ENCODE measurements around the gene DCPS.
"Not testable (repeated sequence)": the region's sequence is repeated elsewhere in the genome, so short reads cannot be mapped to it uniquely, and the experiment has no call there.

The DCPS gene

DNA sequence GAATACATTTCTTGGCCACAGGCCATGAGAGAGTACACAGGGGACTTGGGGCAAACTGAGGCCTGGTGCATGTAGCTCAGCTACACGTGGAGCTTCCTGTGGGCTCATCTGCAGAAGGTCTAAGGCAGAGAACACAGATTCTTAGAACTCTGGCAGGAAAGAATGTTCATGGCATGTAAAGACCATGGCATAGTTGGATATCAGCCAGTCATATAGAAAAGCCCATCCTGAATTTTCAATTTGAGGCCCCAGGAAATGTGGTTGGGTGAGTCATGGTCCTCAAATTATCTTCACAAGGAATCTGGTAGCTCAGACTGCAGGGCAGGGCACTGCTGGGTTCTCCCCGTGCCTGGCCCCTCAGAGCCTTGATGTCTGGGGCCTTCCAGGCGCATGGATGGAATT, 37.9 kb downstream of the DCPS start:
- Histone ChIP-seq H3K4me3 (ENCODE audit: low read length) (no peak overlapping the region), H3K9ac (ENCODE audit: low read length) (no peak overlapping the region), H3K9me3 (ENCODE audit: control insufficient read depth, low read length) (no peaks in the 10 kb centered on the region), H3K36me3 (ENCODE audit: control insufficient read depth, insufficient read depth, low read length) (no peaks in the 10 kb centered on the region), H3K4me1 (ENCODE audit: control insufficient read depth, insufficient read depth, low read length) (peaks cover 23% of the 10 kb centered on the region), H3K27me3 (ENCODE audit: control insufficient read depth, insufficient read depth, low read length) (no peaks in the 10 kb centered on the region)

DNA sequence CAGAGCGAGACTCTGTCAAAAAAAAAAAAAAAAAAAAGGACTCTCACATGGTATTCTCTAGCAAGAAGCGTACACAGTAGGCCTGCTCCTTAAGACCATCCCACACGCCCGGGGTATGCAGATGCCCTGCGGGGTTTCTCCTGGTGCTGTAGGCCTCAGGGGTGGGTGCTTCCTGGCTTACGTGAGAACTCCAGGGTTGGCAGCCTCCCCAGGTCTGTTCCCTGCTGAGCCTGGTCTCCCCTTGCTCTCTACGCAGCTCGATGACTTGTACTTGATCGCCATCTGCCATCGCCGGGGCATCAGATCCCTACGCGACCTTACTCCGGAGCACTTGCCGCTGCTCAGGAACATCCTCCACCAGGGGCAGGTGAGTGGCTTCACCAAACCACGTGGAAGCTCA, 39.2 kb downstream of the DCPS start:
- peaks cover 25% of the 10 kb centered on the region for H3K4me1 ChIP-seq (ENCODE audit: control insufficient read depth, insufficient read depth, low read length)
- H3K36me3 ChIP-seq (ENCODE audit: control insufficient read depth, insufficient read depth, low read length) = no peaks in the 10 kb centered on the region
- no peak overlapping the region for H3K9ac ChIP-seq (ENCODE audit: low read length)
- no peaks in the 10 kb centered on the region for H3K9me3 ChIP-seq (ENCODE audit: control insufficient read depth, low read length)
- no peaks in the 10 kb centered on the region for H3K27me3 ChIP-seq (ENCODE audit: control insufficient read depth, insufficient read depth, low read length)
- no peak overlapping the region for H3K4me3 ChIP-seq (ENCODE audit: low read length)

DNA sequence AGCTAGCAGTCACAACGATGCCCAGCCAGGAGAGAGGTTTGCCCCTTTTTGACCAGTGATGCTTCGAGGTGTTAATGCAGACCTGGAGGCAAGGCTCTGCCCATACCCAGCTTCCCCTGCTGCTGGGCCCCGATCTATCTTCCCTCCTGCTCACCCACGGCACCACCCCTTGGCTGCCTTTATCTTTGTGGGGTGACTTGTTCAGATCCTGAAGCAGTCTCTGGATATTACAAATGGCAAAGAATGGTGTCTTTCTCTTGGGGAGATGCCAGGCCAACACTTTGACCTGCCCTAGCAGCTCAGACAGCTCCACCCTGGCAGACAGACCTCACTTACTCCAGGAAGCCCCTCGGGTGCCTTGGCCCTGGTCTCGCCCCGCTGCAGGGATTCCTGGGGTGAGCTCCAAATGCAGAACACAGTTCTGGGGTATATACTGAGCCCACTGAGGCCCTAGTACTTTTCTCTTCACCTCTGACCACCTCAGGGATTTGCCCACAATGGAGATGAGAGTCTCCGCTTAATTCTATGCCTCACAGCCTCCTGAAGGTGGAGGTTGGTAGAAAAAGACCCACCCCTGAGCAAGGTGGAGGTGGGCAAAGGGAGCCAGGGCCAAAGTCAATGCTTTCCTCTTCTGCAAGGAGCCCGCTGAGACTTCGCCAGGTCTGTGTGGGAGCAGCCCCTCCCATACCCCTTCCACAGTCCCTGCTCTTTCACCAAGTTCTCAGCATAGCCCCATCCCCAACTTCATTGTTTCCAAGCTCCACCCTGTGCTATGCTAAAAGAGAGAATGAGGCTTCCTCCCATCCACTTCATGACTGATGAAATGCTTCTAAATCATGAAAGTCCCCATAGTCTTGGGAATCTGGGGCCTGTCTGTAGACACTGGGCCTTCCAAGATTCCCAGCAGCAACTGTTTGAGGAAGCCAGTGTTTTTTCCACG, 40.6 kb downstream of the DCPS start:
- Histone ChIP-seq H3K9ac (ENCODE audit: low read length) (no peak overlapping the region), H3K36me3 (ENCODE audit: control insufficient read depth, insufficient read depth, low read length) (no peaks in the 10 kb centered on the region), H3K27me3 (ENCODE audit: control insufficient read depth, insufficient read depth, low read length) (no peaks in the 10 kb centered on the region), H3K4me3 (ENCODE audit: low read length) (no peak overlapping the region), H3K9me3 (ENCODE audit: control insufficient read depth, low read length) (no peaks in the 10 kb centered on the region), H3K4me1 (ENCODE audit: control insufficient read depth, insufficient read depth, low read length) (peaks cover 23% of the 10 kb centered on the region)

DNA sequence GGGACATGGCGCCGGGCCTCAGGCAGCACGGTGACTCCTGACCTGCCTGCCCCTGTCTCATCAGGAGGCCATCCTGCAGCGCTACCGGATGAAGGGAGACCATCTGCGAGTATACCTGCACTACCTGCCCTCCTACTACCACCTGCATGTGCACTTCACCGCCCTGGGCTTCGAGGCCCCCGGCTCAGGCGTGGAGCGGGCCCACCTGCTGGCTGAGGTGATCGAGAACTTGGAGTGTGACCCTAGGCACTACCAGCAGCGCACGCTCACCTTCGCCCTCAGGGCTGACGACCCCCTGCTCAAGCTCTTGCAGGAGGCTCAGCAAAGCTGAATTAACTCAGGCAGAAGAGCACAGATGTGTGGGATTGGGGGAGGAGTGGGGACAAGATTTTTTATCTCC, 41.4 kb downstream of the DCPS start:
- Histone ChIP-seq H3K9me3 (ENCODE audit: control insufficient read depth, low read length) (no peaks in the 10 kb centered on the region), H3K36me3 (ENCODE audit: control insufficient read depth, insufficient read depth, low read length) (no peaks in the 10 kb centered on the region), H3K4me3 (ENCODE audit: low read length) (no peak overlapping the region), H3K27me3 (ENCODE audit: control insufficient read depth, insufficient read depth, low read length) (no peaks in the 10 kb centered on the region), H3K9ac (ENCODE audit: low read length) (no peak overlapping the region), H3K4me1 (ENCODE audit: control insufficient read depth, insufficient read depth, low read length) (peaks cover 18% of the 10 kb centered on the region)

DNA sequence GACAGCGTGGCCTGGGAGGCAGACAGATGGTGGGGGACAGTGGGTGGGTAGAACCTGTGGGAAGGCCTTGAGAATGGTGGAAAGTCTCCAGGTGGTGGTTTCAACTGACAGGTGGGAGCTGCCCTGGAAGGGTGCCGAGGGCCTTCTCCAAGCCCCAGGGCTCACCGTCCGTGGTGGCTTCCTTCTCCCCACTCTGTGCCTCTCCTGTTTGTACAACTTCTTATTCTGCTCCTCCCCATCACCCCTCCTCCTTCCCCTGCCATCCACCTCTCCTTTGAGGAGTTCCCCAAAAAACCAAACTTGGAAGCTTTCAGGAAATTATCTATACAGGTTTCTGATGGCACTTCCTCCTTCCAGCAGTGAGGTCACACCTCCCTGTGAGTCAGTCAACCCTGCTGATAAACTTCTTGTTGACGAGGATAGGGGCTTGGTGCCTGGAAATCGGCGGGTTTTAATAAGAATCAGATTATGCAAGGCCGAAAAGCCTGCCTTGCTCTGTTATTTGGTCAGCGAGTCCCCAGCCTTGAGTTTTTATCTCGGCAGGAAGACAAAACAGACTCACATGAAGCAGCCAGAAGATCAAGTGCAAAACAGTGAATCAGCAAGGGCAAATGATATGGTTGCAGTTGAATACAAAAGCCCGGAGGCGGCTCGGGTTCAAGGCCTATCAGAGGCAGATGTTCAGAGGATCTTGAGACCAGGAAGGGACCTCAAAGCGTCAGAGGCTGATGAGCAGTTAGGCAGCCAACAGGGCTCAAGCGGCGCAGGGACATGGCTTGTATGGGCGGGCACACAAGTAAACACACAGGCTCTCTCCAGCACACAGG, 42.1 kb downstream of the DCPS start:
- Histone ChIP-seq H3K4me3 (ENCODE audit: low read length) (no peak overlapping the region), H3K9ac (ENCODE audit: low read length) (peak overlapping the region; percentile 27), H3K36me3 (ENCODE audit: control insufficient read depth, insufficient read depth, low read length) (no peaks in the 10 kb centered on the region), H3K27me3 (ENCODE audit: control insufficient read depth, insufficient read depth, low read length) (no peaks in the 10 kb centered on the region), H3K4me1 (ENCODE audit: control insufficient read depth, insufficient read depth, low read length) (peaks cover 18% of the 10 kb centered on the region), H3K9me3 (ENCODE audit: control insufficient read depth, low read length) (no peaks in the 10 kb centered on the region)

DNA sequence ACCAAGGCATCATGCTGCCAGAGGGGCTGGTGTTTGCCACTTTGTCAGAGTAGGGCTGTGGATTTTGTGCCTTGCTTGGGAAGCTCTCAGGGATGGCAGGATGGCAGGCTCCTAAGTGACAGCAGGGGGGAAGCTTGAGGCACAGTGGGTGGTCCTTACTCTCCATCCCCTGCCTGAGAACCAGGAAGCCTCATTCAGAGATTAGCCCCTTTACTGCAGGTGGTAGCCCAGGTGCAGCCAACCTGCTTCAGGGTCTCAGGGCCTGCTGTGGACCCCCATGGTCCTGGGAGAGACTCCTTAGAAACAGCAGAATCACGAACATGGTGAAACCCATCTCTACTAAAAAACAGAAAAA, 42.7 kb downstream of the DCPS start:
- no peak overlapping the region for H3K9ac ChIP-seq (ENCODE audit: low read length)
- no peaks in the 10 kb centered on the region for H3K27me3 ChIP-seq (ENCODE audit: control insufficient read depth, insufficient read depth, low read length)
- no peaks in the 10 kb centered on the region for H3K36me3 ChIP-seq (ENCODE audit: control insufficient read depth, insufficient read depth, low read length)
- H3K4me3 ChIP-seq (ENCODE audit: low read length) = no peak overlapping the region
- H3K9me3 ChIP-seq (ENCODE audit: control insufficient read depth, low read length) = no peaks in the 10 kb centered on the region
- peaks cover 18% of the 10 kb centered on the region for H3K4me1 ChIP-seq (ENCODE audit: control insufficient read depth, insufficient read depth, low read length)

DNA sequence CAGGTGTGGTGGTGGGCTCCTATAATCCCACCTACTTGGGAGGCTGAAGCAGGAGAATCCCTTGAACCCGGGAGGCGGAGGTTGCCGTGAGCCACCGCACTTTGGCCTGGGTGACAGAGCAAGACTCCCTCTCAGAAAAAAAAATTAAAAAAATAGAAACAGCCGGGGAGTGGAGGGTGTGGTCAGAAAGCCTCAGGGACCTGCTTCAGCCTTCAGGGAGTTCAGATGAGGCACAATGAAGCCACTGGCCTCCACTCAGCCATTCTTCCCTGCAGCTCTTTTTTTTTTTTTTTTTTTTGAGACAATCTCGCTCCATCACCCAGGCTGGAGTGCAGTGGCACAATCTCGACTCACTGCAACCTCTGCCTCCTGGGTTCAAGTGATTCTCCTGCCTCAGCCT, 43.1 kb downstream of the DCPS start:
- not testable (repeated sequence) for H3K4me3 ChIP-seq (ENCODE audit: low read length); H3K36me3 ChIP-seq (ENCODE audit: control insufficient read depth, insufficient read depth, low read length); H3K27me3 ChIP-seq (ENCODE audit: control insufficient read depth, insufficient read depth, low read length); H3K9me3 ChIP-seq (ENCODE audit: control insufficient read depth, low read length); H3K9ac ChIP-seq (ENCODE audit: low read length)
- peaks cover 18% of the 10 kb centered on the region for H3K4me1 ChIP-seq (ENCODE audit: control insufficient read depth, insufficient read depth, low read length)

DNA sequence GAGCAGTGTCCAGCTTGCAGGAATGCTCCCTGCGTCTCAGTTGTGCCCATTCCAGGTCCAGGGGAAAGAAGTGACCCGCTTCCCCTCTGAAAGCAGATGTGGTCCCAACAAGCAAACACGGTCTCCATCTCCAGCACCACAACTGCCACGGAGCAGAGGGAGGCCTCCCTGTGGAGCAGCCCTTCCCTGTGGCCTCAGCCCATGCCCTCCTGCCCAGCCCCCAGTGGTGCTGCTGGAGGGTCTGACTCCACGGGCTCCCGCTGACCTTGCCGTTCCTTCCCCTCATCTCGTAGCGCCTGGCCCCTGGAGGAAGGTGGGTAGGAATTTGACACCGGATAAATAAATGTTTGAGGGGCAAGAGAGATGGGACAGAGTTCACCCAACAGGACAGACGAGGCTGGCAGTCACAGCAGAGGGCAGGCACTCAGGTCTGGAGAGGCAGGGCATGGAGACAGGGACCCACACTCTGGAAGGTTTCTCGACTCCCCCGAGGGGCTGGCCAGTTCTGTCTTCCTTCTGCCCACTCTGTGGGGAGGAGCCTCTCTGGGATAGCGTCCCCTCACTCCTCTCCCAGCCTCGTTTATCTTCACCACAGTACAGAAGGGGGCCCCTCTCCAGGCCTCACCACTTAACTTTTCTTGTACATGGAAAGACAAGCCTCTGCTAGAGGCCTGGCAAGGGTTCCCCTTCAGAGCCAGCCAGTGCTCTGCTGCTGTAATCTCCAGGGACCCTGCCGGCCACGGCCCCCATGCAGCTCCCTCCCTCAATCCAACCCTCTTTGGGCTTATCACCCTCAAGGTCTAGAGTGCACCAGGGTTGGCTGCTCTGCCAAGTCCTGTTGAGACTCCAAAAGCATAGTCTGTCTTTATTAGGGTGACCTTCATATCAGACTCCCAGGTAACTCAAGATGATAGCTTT, 44.1 kb downstream of the DCPS start:
- no peaks in the 10 kb centered on the region for H3K36me3 ChIP-seq (ENCODE audit: control insufficient read depth, insufficient read depth, low read length)
- no peak overlapping the region for H3K9ac ChIP-seq (ENCODE audit: low read length)
- peaks cover 21% of the 10 kb centered on the region for H3K4me1 ChIP-seq (ENCODE audit: control insufficient read depth, insufficient read depth, low read length)
- H3K9me3 ChIP-seq (ENCODE audit: control insufficient read depth, low read length) = no peaks in the 10 kb centered on the region
- no peak overlapping the region for H3K4me3 ChIP-seq (ENCODE audit: low read length)
- H3K27me3 ChIP-seq (ENCODE audit: control insufficient read depth, insufficient read depth, low read length) = no peaks in the 10 kb centered on the region

DNA sequence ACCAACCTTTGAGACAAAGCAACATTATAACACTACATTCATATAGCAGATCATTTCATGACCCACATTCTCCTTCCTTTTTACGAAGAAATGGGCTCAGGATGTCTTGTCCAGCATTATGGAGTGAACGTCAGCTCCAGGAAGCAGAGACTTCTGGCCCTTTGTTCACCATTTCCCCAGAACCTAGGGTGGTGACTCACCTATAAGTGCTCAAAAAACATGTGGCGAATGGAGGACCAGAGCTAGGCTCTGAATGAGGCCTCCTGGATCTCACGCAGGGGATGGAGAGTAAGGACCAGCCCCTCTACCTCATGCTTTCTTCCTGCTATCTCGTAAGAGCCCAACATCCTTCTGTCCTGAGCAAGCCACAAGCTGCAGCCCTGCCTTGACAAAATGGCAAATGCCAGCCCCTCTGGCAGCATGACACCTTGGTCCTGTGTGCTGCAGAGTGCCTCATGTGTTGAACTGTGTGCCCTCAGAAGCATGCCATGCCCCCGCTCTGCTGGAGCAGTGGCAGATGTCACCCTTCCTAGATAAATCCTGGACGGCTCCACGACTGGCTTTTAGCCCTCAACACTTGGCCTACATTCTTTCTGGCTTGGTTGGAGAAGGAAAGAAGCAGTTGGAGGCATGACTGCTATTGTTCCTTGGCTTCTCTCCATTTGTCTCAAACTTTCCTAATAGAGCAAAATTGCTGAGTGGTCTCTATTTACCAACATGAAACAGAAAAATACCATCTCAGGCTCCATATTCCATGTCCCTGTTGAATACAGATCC, 45.1 kb downstream of the DCPS start:
- H3K36me3 ChIP-seq (ENCODE audit: control insufficient read depth, insufficient read depth, low read length) = no peaks in the 10 kb centered on the region
- no peaks in the 10 kb centered on the region for H3K27me3 ChIP-seq (ENCODE audit: control insufficient read depth, insufficient read depth, low read length)
- no peak overlapping the region for H3K9ac ChIP-seq (ENCODE audit: low read length)
- H3K9me3 ChIP-seq (ENCODE audit: control insufficient read depth, low read length) = no peaks in the 10 kb centered on the region
- H3K4me3 ChIP-seq (ENCODE audit: low read length) = no peak overlapping the region
- H3K4me1 ChIP-seq (ENCODE audit: control insufficient read depth, insufficient read depth, low read length) = peaks cover 21% of the 10 kb centered on the region

DNA sequence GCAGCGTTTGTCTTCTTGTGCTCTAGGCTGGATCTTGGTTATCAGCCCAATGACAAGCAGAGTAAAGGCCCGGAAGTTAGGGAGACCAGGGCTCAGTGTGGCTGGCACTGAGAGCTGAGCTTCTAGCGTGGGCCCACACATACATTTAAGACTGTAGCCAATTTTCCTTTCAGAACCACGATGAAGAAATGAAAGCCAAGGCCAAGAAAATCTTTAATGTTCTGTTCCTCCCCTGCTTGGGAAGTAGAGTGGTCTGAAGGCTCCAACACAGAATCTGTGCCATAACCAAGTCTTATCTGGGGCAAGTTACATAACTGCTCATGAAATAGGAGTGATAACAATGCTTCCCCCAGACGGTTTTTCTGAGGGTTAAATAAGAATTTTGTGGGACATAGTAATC, 47.0 kb downstream of the DCPS start:
- no peak overlapping the region for H3K9ac ChIP-seq (ENCODE audit: low read length)
- H3K36me3 ChIP-seq (ENCODE audit: control insufficient read depth, insufficient read depth, low read length) = no peaks in the 10 kb centered on the region
- peaks cover 15% of the 10 kb centered on the region for H3K4me1 ChIP-seq (ENCODE audit: control insufficient read depth, insufficient read depth, low read length)
- no peak overlapping the region for H3K4me3 ChIP-seq (ENCODE audit: low read length)
- no peaks in the 10 kb centered on the region for H3K9me3 ChIP-seq (ENCODE audit: control insufficient read depth, low read length)
- no peaks in the 10 kb centered on the region for H3K27me3 ChIP-seq (ENCODE audit: control insufficient read depth, insufficient read depth, low read length)

DNA sequence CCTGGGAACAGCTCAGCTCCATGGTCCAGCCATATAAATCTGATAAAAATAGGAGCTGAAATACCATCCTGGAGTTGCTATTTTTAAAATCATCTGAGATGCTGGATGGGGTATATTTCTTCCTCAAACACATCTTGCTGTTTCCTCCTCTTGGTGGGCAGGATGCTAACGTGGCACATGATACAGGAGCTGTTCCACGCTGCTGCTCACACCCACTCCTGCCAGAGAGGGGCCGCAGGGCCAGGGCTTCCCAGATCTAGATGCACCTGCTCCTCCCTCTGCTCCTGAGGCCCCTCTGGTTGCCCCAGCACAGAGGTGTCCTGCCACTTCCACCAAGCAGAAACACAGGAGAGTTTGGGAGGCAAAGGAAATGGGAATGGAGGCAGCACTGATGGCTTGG, 48.3 kb downstream of the DCPS start:
- H3K36me3 ChIP-seq (ENCODE audit: control insufficient read depth, insufficient read depth, low read length) = no peaks in the 10 kb centered on the region
- no peak overlapping the region for H3K4me3 ChIP-seq (ENCODE audit: low read length)
- H3K27me3 ChIP-seq (ENCODE audit: control insufficient read depth, insufficient read depth, low read length) = no peaks in the 10 kb centered on the region
- H3K9me3 ChIP-seq (ENCODE audit: control insufficient read depth, low read length) = no peaks in the 10 kb centered on the region
- no peak overlapping the region for H3K9ac ChIP-seq (ENCODE audit: low read length)
- H3K4me1 ChIP-seq (ENCODE audit: control insufficient read depth, insufficient read depth, low read length) = peaks cover 3% of the 10 kb centered on the region
